HL-60 (cell line): Measurements from ENCODE around the gene AXIN1.
"Not testable (repeated sequence)": the region's sequence is repeated elsewhere in the genome, so short reads cannot be mapped to it uniquely, and the experiment has no call there.

Experiments used
- POLR2AphosphoS5 ChIP-seq: IDR thresholded peaks from 2 replicates; pipeline ENCODE4 v1.6.1; 2012; ENCODE audit warnings: low read depth
- TF ChIP-seq, protein P1 (sequence below): IDR thresholded peaks from one replicate; pipeline ENCODE4 v1.5.1; 2011; ENCODE audit warnings: low read length, control low read depth, inconsistent platforms; ENCODE audit not compliant: insufficient read depth
- TF ChIP-seq, protein P2 (sequence below): IDR thresholded peaks from 2 replicates; pipeline ENCODE4 v1.6.1; 2012; ENCODE audit warnings: low read depth; ENCODE audit not compliant: insufficient replicate concordance

DNA sequence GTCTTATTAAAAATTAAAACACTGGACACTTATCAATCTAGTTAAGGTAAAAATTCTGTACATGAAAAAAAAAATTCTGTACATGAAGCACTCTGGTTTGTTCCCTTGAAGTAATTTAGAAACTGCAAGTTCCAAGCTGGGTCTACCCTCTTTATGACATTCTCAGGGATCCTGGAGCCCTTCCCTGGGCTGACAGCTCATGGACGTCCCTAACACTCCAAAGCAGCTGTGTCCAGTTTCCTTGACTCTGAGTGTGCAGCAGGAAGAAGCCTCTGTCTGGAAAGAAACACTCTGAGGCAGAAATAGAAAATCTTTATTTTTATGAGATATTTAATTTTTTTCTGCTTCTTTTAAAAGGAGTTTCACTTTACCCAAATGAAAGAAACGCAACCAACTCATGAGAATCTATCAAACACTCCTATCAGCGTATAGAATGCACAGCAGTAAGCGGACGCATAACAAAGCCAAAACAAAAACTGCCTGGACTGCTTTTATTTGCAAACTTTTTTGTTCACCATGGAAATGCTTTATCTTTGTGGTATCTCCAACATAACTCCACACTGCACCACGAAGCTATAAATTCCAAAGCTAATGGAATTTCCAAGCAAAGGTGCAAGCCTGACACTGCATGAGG is 21.2 kb downstream of the AXIN1 start:
- TF ChIP-seq, protein P1, sequence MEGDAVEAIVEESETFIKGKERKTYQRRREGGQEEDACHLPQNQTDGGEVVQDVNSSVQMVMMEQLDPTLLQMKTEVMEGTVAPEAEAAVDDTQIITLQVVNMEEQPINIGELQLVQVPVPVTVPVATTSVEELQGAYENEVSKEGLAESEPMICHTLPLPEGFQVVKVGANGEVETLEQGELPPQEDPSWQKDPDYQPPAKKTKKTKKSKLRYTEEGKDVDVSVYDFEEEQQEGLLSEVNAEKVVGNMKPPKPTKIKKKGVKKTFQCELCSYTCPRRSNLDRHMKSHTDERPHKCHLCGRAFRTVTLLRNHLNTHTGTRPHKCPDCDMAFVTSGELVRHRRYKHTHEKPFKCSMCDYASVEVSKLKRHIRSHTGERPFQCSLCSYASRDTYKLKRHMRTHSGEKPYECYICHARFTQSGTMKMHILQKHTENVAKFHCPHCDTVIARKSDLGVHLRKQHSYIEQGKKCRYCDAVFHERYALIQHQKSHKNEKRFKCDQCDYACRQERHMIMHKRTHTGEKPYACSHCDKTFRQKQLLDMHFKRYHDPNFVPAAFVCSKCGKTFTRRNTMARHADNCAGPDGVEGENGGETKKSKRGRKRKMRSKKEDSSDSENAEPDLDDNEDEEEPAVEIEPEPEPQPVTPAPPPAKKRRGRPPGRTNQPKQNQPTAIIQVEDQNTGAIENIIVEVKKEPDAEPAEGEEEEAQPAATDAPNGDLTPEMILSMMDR: not testable (repeated sequence)
- TF ChIP-seq, protein P2, sequence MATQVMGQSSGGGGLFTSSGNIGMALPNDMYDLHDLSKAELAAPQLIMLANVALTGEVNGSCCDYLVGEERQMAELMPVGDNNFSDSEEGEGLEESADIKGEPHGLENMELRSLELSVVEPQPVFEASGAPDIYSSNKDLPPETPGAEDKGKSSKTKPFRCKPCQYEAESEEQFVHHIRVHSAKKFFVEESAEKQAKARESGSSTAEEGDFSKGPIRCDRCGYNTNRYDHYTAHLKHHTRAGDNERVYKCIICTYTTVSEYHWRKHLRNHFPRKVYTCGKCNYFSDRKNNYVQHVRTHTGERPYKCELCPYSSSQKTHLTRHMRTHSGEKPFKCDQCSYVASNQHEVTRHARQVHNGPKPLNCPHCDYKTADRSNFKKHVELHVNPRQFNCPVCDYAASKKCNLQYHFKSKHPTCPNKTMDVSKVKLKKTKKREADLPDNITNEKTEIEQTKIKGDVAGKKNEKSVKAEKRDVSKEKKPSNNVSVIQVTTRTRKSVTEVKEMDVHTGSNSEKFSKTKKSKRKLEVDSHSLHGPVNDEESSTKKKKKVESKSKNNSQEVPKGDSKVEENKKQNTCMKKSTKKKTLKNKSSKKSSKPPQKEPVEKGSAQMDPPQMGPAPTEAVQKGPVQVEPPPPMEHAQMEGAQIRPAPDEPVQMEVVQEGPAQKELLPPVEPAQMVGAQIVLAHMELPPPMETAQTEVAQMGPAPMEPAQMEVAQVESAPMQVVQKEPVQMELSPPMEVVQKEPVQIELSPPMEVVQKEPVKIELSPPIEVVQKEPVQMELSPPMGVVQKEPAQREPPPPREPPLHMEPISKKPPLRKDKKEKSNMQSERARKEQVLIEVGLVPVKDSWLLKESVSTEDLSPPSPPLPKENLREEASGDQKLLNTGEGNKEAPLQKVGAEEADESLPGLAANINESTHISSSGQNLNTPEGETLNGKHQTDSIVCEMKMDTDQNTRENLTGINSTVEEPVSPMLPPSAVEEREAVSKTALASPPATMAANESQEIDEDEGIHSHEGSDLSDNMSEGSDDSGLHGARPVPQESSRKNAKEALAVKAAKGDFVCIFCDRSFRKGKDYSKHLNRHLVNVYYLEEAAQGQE: not testable (repeated sequence)
- TF ChIP-seq POLR2AphosphoS5: not testable (repeated sequence)
